Liver (tissue), 3 donors: ENCODE results near the gene TSHZ2.

Experiments
- EGR1 ChIP-seq, 2 donors: IDR thresholded peaks; 2 replicates each; pipeline ENCODE4 v1.6.1; 2016 to 2018; ENCODE audit warnings: antibody characterized with exemption in 2 of 2, low read depth in 2 of 2
- GABPA ChIP-seq, 2 donors: IDR thresholded peaks in 1 of 2; conservative IDR thresholded peaks in 1 of 2; 2 replicates each; pipeline ENCODE4 v1.6.1; 2016; ENCODE audit warnings: antibody characterized with exemption in 2 of 2, mild to moderate bottlenecking in 1 of 2, moderate library complexity in 1 of 2
- JUND ChIP-seq, 2 donors: IDR thresholded peaks; 2 replicates each; pipeline ENCODE4 v1.6.1; 2016; ENCODE audit warnings: antibody characterized with exemption in 2 of 2
- MAX ChIP-seq: IDR thresholded peaks from 2 replicates; pipeline ENCODE4 v1.6.1; 2016; ENCODE audit warnings: antibody characterized with exemption
- RAD21 ChIP-seq, 2 donors: IDR thresholded peaks; 2 replicates each; pipeline ENCODE4 v1.6.1; 2016; ENCODE audit warnings: antibody characterized with exemption in 2 of 2, mild to moderate bottlenecking in 2 of 2
- SP1 ChIP-seq: IDR thresholded peaks from 2 replicates; pipeline ENCODE4 v1.6.1; 2018; ENCODE audit warnings: antibody characterized with exemption, mild to moderate bottlenecking
- TAF1 ChIP-seq: conservative IDR thresholded peaks from 2 replicates; pipeline ENCODE4 v1.6.1; 2016; ENCODE audit warnings: antibody characterized with exemption, mild to moderate bottlenecking
- YY1 ChIP-seq: IDR thresholded peaks from 2 replicates; pipeline ENCODE4 v1.6.1; 2016; ENCODE audit warnings: antibody characterized with exemption, mild to moderate bottlenecking
- ZBTB33 ChIP-seq: IDR thresholded peaks from 2 replicates; pipeline ENCODE4 v1.6.1; 2016; ENCODE audit warnings: antibody characterized with exemption
- TF ChIP-seq, protein P1 (sequence below): fragments of 150-350 bp; IDR thresholded peaks from 2 replicates; pipeline ENCODE4 v1.5.1; 2017; ENCODE audit warnings: improper control_type of control experiment, low read depth, low read length; ENCODE audit not compliant: missing input control
- TF ChIP-seq, protein P2 (sequence below): IDR thresholded peaks from 2 replicates; pipeline ENCODE4 v1.6.1; 2016; ENCODE audit warnings: antibody characterized with exemption, mild to moderate bottlenecking
- TF ChIP-seq, protein P3 (sequence below): IDR thresholded peaks from 2 replicates; pipeline ENCODE4 v1.6.1; 2016; ENCODE audit warnings: antibody characterized with exemption
- donor health status: healthy.
- donor health status: healthy.

- TF ChIP-seq, protein P1, sequence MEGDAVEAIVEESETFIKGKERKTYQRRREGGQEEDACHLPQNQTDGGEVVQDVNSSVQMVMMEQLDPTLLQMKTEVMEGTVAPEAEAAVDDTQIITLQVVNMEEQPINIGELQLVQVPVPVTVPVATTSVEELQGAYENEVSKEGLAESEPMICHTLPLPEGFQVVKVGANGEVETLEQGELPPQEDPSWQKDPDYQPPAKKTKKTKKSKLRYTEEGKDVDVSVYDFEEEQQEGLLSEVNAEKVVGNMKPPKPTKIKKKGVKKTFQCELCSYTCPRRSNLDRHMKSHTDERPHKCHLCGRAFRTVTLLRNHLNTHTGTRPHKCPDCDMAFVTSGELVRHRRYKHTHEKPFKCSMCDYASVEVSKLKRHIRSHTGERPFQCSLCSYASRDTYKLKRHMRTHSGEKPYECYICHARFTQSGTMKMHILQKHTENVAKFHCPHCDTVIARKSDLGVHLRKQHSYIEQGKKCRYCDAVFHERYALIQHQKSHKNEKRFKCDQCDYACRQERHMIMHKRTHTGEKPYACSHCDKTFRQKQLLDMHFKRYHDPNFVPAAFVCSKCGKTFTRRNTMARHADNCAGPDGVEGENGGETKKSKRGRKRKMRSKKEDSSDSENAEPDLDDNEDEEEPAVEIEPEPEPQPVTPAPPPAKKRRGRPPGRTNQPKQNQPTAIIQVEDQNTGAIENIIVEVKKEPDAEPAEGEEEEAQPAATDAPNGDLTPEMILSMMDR, result no peak
- TF ChIP-seq GABPA (IDR thresholded peaks at IDR 0.05 in 1 of 2, conservative IDR thresholded peaks at IDR 0.05 in 1 of 2), result no peak
- TF ChIP-seq, protein P2, sequence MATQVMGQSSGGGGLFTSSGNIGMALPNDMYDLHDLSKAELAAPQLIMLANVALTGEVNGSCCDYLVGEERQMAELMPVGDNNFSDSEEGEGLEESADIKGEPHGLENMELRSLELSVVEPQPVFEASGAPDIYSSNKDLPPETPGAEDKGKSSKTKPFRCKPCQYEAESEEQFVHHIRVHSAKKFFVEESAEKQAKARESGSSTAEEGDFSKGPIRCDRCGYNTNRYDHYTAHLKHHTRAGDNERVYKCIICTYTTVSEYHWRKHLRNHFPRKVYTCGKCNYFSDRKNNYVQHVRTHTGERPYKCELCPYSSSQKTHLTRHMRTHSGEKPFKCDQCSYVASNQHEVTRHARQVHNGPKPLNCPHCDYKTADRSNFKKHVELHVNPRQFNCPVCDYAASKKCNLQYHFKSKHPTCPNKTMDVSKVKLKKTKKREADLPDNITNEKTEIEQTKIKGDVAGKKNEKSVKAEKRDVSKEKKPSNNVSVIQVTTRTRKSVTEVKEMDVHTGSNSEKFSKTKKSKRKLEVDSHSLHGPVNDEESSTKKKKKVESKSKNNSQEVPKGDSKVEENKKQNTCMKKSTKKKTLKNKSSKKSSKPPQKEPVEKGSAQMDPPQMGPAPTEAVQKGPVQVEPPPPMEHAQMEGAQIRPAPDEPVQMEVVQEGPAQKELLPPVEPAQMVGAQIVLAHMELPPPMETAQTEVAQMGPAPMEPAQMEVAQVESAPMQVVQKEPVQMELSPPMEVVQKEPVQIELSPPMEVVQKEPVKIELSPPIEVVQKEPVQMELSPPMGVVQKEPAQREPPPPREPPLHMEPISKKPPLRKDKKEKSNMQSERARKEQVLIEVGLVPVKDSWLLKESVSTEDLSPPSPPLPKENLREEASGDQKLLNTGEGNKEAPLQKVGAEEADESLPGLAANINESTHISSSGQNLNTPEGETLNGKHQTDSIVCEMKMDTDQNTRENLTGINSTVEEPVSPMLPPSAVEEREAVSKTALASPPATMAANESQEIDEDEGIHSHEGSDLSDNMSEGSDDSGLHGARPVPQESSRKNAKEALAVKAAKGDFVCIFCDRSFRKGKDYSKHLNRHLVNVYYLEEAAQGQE, result no peak
- TF ChIP-seq EGR1 (IDR thresholded peaks at IDR 0.05; ENCODE audit: low read depth in 2 of 2), result no peak
- no peak for TF ChIP-seq MAX
- TF ChIP-seq, protein P3, sequence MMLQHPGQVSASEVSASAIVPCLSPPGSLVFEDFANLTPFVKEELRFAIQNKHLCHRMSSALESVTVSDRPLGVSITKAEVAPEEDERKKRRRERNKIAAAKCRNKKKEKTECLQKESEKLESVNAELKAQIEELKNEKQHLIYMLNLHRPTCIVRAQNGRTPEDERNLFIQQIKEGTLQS, result no peak
- TF ChIP-seq JUND (IDR thresholded peaks at IDR 0.05), result no peak
- no peak for TF ChIP-seq ZBTB33
- TF ChIP-seq TAF1, result no peak
- TF ChIP-seq RAD21 (IDR thresholded peaks at IDR 0.05), result no peak
- TF ChIP-seq SP1, result no peak
- no peak for TF ChIP-seq YY1
These were observed 543.6 kb downstream of the TSHZ2 start for GRCh38 chr20:53515749-53516148.
